GM21825 (cell line): ENCODE results near the gene AIFM3.
"Not testable (repeated sequence)": the region's sequence is repeated elsewhere in the genome, so short reads cannot be mapped to it uniquely, and the experiment has no call there.

Source experiments
- ATAC-seq: cut with Tn5 transposase; IDR thresholded peaks from one replicate; pipeline ENCODE4 v1.9.1; 2021; ENCODE audit warnings: mild to moderate bottlenecking, moderate library complexity; ENCODE audit not compliant: unreplicated experiment

The AIFM3 gene

DNA sequence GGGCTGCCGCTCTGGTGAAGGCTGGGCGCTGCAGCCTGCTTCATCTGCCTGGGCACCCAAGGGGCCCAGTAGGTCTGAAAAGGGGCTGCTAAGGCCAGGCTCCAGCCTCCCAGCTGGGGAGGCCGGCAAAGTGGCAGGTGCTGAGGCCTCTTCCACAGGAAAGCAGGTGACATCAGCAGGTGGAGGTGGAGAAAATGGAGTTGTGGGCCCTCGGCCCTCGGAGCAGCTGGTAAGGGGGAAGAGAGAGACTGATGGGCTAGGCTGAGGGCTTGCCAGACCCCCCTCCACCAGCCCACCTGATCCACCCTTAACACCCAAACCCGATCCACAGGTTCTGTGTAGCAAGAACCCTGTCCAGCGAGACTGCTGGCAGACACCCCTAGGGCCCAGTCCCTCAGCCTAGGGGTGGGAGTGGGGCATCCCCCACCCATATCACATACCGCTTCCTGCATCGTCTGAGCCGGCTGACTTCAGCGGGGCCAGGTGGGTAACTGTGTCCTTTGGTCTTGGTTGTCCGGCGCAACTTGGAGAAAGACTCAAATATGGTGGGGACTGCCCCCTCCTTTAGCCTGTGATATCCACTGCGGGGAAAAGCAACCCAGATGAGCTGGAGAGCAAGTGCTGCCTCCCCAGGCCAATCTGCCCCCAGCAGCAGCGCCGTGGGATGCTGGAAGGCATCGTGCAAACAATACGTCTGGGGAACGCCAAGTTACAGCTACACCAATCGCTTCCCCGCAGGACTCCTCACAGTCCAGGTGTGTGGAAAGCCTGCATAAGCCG is 33.3 kb downstream of the AIFM3 start:
- ATAC-seq: no peak

- ATAC-seq: no peak
Observed at GRCh38 chr22:21000987-21001600, 34.0 kb downstream of the AIFM3 start.

DNA sequence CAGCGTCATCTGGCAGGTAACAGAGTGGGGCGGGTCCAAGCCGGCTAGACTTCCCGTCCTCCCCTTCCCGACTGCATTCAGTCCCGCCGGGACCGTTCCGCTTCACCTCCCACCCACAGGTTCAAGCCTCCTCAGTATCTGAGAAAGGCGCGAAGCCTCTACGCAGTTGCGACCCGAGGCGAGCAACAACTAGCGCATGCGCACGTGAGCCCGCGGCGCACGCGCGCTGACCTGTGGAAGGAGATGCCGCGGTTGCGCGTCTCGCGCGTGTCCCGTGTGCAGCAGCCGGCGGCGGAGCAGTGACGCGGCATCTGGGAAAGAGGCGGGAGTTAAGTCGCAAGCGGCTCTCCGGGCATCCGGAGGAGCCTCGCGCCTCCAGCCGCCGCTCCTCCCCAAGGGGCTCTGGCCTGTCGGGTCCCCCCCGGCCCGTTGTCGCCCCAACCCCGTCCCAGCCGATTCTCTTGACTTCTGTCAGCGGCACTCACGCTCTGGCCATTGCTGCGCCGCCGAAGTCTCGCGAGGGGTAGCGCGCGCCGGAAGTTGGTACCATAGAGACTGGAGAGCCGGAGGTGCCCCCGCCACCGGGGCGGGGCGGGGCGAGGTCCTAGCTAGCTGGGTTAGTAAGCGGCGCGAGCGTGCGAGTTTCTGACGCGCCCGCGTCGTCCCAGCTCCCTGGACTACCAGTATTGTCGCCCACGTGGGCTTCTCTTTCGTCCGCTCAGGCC is 34.7 kb downstream of the AIFM3 start, which contains the start of gene THAP7:
TSS of gene THAP7 (minus strand) at position 518 of the 725 bp plus-strand sequence. CDS start at position 311, 207 bp downstream.
- peak; percentile 85 for ATAC-seq

DNA sequence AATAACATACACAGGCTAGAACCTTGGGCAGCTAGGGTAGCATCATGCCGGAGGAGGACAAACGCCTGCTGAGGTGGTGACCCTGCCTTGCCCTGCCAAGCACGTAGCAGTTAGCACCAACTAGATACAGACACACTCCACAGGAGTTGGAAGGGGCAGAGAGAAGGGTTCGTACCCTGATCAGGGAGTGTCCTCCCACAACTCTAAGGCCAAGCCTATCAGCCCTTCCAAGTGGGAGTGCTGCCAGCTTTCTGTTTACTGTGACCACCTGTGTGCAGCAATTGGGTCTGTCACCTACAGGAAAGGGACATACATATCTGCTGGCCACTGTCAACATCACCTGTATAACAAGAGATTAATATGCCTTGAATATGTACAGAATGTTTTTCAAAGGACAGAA is 36.7 kb downstream of the AIFM3 start:
- ATAC-seq: no peak

DNA sequence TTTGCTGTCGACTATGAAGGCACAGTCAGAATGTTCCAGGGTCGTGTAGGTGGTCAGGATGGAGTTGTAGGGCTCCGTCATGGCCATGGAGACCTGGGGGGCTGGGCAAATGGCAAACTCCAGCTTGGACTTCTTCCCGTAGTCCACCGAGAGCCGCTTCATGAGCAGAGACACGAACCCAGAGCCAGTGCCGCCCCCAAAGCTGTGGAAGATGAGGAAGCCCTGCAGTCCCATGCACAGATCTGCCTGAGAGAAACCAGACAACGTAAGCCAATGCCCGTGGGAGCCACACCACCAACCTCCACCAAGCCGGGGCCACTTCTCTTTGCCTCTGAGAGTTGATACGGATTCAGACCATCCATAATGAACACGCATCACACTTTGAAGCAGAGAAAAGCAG is 42.2 kb downstream of the AIFM3 start:
- ATAC-seq: not testable (repeated sequence)

DNA sequence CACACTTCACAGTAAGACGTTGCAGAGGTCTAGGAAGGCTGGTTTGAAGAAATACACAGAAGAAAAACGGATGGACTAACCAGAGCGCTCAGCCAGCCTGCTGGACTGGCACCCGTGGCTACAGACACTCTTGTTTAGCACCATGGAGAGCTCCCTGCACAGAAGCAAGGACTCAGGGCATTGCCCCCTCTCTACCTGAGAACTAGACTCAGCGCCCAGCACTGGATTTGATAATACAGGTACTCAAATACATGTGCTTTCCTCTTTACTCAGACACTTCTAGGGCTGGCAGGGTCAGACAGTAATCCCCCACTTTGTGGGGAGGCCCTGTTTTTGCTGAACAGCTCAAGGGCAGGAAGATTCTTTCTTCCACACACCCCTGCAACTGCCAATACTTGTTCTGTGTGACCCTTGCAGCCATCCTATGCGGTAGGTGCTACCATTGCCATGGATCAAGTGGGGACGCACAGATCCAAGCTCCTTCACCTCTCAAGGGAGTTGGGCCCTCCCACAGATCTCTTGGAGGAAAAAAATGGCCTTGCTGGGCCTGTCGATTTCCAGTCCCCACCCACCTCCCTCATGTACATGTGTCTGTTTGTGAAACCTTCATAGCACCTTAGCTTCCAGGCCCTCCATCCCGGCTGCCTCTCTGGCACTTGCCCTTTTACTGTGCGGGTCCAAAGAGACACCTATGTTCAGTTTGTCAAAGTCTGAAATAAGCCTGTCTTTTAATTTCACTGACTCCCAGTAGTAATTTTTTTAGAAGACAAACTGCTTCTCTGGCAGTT is 42.8 kb downstream of the AIFM3 start:
- ATAC-seq: no peak

GRCh38 chr22:21010426-21011113 is 43.5 kb downstream of the AIFM3 start:
- ATAC-seq: no peak

GRCh38 chr22:21012446-21013407 is 45.7 kb downstream of the AIFM3 start:
- no peak for ATAC-seq

DNA sequence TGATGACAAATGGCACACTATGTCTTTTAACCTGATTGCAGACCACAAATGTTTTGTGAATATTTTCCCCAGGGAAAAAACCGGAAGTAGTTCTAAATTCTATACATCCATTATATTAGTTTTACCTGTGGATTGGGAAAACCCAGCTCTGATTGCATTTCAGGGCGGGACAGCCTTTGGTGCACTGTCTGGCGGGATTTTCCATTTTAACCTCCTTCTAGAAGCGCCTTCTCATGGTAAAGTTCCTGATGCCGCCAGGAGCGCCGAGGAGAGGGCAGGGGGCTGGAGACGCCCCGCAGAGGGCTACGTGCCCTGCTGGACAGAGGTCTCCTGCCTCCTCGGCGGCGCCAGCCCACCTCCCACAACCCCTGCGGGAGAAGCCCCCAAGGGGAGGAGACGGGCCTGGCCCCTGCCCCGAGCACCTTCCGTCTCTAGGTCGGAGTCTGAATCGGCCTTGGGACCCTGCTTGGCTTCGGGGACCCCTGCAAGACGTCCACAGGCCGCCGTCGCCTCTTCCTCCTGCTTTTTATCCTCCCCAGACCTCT is 46.7 kb downstream of the AIFM3 start:
- no peak for ATAC-seq

- ATAC-seq: peak; percentile 69
Observed at GRCh38 chr22:21014202-21014725, 47.2 kb downstream of the AIFM3 start.

DNA sequence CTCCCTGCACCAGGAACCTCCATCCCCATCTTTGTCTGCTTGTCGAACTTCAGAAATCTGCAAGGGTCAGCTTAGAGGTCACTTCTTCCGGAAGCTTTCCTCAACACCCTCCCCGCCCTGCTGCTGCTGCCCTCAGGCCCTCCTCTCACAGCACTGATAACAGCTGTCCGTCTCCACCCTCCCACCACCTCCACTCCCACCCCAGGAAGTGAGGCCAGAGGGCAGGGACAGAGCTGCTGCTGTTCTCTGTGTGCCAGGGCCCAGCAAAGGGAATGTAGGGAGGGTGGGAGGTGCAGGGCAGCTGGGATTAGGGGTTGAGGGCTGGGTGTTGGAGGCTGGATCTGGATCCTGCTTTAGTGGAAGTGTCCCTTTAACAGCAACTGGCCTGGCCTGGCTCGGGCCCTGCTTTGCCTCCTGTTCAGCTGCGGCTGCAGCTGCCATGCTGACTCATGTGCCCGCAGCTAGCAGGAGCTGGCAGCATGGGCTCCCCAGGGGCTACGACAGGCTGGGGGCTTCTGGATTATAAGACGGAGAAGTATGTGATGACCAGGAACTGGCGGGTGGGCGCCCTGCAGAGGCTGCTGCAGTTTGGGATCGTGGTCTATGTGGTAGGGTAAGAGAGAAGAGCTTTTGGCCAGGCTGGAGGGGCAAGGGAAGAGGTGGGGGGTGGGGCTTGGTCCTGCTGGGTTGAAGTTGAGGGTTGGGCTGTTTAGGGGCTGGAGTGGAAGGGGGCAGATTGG is 47.8 kb downstream of the AIFM3 start, which contains the start of gene P2RX6:
TSS of gene P2RX6 (plus strand) at position 440 of the 740 bp plus-strand sequence. CDS start at position 450, 10 bp downstream.
- ATAC-seq: no peak

DNA sequence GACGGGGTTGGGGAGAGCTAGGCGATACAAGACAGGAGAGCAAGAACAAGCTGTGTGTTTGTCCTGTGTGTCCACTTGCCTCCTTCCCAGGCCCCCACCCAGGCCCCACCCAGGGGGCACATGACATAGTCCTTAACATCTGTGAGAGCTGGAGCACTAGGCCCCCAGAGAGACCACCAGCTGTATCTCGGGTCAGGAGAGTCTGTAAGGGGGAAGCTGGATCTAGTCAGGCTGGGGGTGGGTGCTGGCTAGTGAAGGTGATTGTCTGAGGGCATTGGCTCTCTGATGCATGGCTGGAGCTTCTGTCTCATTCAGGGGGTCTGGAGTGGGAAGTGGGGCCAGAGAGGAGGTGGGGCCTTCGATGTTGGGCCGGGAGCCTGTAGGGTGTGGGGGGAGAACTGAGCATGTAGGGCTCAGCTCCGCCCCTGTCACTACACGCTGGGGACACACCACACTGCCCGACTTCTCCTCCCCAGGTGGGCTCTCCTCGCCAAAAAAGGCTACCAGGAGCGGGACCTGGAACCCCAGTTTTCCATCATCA is 48.5 kb downstream of the AIFM3 start:
- ATAC-seq: no peak

DNA sequence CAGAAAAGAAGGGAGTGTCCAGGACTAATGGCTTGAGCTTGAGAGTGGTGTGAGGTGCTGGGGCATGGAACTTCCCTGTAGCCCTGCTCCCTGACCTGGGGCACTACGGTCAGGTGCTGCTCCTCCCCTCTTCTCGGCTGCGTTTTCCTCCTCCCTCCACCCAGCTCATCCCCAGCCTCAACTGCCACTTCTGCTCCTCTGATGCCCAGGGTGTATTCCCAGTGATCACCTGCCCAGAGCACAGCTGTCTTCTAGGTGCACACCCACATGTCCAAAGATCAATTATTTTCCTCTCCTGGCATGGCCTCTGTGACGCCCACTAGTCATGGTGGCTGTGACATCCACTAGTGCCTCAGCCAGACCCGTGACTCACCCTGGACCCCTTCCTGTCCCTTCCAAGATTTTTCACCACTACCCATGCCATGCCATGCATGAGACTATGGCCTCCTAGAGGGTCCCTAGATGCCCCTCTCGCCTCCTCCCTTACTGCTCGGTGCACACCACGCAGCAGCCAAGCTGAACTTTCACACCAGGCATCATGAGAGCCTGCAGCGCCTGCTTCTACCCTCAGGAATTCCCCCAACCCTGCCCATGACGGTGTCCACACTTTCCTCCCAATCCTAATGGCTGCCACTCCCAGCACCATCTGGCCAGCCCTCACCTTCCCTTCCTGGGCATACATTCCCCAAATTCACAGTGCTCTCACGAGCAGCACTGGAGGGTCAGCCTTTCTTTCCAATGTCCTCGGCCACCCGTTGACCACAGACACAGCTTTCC is 49.8 kb downstream of the AIFM3 start:
- ATAC-seq: no peak

DNA sequence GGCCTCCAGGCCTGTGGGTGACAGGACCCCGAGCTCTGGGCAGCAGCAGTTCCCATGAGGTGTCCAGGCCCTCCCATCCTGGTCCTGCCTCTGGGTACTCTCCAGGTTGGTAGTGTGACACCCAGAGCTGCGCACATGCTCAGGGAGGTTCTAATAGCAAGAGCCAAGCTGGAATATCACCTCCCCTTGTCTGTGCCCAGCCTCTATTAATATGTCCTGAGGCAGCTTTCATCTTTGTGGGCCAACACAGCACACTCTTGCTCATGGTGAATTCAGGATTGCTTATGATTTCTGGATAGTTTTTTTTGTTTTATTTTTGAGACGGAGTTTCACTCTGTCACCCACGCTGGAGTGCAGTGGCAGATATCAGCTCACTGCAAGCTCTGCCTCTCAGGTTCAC is 51.3 kb downstream of the AIFM3 start:
- ATAC-seq: no peak

DNA sequence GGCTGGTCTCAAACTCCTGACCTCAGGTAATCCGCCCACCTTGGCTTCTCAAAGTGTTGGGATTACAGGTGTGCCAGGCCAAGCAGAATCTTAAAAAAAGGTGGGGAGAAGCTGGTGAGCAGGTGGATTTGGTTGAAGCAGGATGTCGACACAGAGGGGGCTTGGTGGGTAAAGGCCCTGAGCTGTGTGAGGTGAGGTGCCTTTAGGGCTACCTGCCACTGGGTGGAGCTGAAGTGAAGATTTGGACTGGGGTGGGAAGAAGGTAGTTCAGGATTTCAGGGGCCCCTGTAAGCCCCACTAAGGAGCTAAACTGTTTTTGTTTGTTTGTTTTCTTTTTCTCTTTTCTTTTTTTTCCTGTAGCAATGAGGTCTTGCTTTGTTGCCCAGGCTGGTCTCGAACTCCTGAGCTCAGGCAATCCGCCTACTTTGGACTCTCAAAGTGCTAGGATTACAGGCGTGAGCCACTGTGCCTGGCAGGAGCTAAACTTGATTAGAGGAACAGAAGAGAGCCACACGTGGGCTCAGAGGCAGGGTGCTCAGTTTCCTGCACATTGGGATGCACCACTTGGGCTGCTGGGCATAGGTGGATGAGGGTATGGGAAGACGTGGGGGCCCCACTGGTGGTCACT is 53.9 kb downstream of the AIFM3 start:
- ATAC-seq: no peak

GRCh38 chr22:21022507-21022906 is 55.5 kb downstream of the AIFM3 start:
- ATAC-seq: no peak
